ENCODE results near the gene TNS1.

TNS1 gene

GRCh38 chr2:217937446-217937845, 65.3 kb downstream of the TNS1 start:
- Mint-ChIP-seq H3K36me3 (no peaks in the 10 kb centered on the region), H3K4me3 (no peak overlapping the region), H3K9me3 (no peaks in the 10 kb centered on the region), H3K4me1 (peaks cover 6% of the 10 kb centered on the region), H3K27ac (no peak overlapping the region), H3K27me3 (peaks cover 52% of the 10 kb centered on the region)
- ATAC-seq = no peak

- Mint-ChIP-seq H3K4me3 (no peak overlapping the region), H3K27me3 (peaks cover 47% of the 10 kb centered on the region), H3K27ac (no peak overlapping the region), H3K9me3 (no peaks in the 10 kb centered on the region), H3K4me1 (peaks cover 6% of the 10 kb centered on the region), H3K36me3 (no peaks in the 10 kb centered on the region)
- ATAC-seq = no peak
Observed at GRCh38 chr2:217936952-217937351, 65.8 kb downstream of the TNS1 start.

DNA sequence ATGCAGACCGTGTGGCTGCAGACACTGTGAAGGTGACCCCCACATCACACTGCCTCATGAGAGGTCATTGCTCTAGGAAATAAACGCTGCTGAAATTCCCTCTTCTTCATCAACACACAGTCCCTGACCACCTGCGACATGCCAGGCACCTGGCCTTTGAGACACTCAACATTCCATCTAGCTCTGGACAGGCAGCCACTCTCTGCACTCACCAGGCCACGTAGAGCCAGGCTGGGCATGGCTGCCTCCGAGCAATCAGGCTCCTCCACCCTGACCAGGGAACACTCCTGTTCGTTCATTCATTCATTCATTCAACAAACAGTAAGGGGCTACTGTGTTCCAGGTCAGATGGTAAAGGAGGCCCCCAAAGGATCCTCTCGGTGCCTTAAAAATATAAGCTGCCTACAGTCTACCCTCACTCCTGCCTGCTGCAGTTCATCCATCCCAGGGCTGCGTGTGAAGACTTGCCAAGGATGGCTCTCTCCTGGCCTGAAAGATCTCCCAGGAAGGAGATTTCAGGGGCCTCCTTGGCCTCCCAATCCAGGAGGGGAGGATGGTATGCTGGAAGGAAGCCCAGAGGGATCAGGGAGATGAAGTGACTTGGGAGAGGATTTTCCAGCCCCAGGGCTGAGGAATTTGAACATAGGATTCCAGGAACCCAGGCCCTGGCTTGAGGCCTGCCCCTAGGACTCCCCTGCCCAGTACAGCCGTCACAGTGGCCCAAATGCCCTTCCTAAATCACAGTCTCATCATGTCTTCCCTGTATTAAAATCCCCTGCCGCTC, 66.7 kb downstream of the TNS1 start:
- ATAC-seq = no peak
- no peaks in the 10 kb centered on the region for H3K36me3 Mint-ChIP-seq
- H3K9me3 Mint-ChIP-seq = no peaks in the 10 kb centered on the region
- H3K4me1 Mint-ChIP-seq = peaks cover 6% of the 10 kb centered on the region
- no peak overlapping the region for H3K4me3 Mint-ChIP-seq
- H3K27ac Mint-ChIP-seq = no peak overlapping the region
- peaks cover 38% of the 10 kb centered on the region for H3K27me3 Mint-ChIP-seq

DNA sequence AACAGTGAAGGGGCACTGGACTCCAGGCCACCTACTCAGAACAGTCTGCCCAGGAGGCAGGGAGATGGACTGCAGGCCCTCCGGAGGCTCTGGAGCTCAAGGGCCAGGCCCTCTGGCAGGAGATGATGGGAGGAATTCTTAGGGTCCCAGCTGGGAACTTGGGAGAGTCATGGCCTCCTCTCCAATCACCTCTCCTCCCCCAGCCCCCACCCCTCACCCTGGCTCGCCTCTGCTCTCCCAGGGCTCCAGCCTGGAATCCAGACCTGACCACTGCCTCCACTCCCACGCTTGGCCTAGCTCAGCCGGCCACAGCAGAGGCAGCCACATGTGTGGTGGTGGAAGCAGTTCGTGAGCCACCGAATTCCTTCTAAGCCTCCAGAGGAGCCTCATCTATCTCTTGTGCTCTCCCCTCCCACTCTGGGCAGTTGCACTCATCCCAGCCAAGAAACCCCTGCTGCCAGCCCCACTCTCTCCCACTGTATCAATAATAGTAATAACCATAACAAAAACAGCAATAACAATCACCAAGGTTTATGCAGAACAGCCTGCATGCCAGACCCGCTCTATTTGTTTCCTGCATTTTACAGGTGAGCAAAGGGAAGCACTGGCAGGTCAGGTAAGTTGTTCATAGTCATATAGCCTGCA, 67.4 kb downstream of the TNS1 start:
- Mint-ChIP-seq H3K4me1 (peaks cover 6% of the 10 kb centered on the region), H3K36me3 (no peaks in the 10 kb centered on the region), H3K4me3 (no peak overlapping the region), H3K9me3 (no peaks in the 10 kb centered on the region), H3K27me3 (peaks cover 37% of the 10 kb centered on the region), H3K27ac (no peak overlapping the region)
- no peak for ATAC-seq

GRCh38 chr2:217934321-217935131, 68.3 kb downstream of the TNS1 start:
- peaks cover 41% of the 10 kb centered on the region for H3K27me3 Mint-ChIP-seq

DNA sequence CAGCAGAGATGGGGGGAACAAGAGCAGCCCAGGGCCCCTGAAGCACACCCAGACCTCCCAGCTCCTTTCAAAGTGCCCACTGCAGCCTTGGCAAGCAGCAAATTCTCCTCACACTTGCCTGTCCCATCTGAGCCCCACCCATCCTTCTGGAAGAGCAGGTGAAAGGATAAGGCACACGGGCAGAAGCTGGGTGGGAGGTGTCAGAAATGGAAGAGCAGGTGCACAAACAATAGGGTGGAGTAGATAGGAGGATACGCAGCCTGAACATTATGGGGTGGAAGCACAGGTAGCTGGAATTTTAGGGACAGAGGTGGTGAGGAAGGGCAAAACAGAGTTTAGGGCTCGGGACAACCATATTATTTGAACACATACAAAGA, 69.2 kb downstream of the TNS1 start:
- peaks cover 10% of the 10 kb centered on the region for H3K4me1 Mint-ChIP-seq
- H3K36me3 Mint-ChIP-seq = no peaks in the 10 kb centered on the region
- no peak for ATAC-seq
- H3K27ac Mint-ChIP-seq = no peak overlapping the region
- peaks cover 41% of the 10 kb centered on the region for H3K27me3 Mint-ChIP-seq
- H3K9me3 Mint-ChIP-seq = no peaks in the 10 kb centered on the region
- H3K4me3 Mint-ChIP-seq = no peak overlapping the region

More at GRCh38 chr2:217934321-217935131, 68.3 kb downstream of the TNS1 start:
- Mint-ChIP-seq H3K36me3 (no peaks in the 10 kb centered on the region), H3K27ac (no peak overlapping the region), H3K4me3 (no peak overlapping the region), H3K9me3 (no peaks in the 10 kb centered on the region), H3K4me1 (peaks cover 6% of the 10 kb centered on the region)
- ATAC-seq = no peak

DNA sequence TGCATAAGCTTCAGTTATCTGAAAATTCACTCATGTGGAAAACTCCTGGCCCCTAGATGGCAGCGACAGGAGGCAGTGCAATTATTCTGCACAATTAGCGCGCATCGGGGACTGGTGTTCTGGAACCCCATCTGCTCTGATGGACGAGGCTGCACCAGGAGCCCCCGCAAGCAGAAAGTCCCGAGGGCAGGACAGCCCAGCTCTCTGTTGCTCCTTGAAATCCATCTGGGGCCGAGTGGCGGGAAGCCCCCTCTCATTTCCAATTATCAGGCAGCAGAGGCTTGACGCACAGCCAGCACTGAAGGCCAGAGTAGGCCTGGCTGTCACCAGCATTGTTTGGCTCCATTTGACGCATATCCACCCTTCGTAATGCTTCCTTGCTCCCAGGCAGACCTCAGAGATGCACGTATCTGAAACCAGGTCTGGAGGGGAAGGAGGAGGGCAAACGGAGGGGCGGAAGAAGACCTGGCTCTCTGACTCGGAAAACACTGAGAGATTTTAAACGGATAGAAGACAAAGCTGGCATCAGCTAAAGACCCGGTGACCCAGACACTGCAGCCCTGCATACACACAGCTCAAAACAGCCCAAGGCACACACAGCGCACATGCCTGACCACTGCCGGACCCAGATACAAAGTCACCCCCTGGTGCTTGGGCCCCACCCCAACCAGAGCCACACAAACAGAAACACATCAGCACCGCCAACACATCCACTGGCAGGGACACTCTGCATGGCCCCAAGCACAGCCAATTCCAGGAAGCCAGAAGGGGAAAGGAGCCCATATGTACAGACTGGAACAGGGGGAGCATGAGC, 69.8 kb downstream of the TNS1 start:
- no peak overlapping the region for H3K27ac Mint-ChIP-seq
- peaks cover 14% of the 10 kb centered on the region for H3K4me1 Mint-ChIP-seq
- ATAC-seq = no peak
- H3K9me3 Mint-ChIP-seq = no peaks in the 10 kb centered on the region
- peaks cover 41% of the 10 kb centered on the region for H3K27me3 Mint-ChIP-seq
- H3K36me3 Mint-ChIP-seq = no peaks in the 10 kb centered on the region
- H3K4me3 Mint-ChIP-seq = no peak overlapping the region

DNA sequence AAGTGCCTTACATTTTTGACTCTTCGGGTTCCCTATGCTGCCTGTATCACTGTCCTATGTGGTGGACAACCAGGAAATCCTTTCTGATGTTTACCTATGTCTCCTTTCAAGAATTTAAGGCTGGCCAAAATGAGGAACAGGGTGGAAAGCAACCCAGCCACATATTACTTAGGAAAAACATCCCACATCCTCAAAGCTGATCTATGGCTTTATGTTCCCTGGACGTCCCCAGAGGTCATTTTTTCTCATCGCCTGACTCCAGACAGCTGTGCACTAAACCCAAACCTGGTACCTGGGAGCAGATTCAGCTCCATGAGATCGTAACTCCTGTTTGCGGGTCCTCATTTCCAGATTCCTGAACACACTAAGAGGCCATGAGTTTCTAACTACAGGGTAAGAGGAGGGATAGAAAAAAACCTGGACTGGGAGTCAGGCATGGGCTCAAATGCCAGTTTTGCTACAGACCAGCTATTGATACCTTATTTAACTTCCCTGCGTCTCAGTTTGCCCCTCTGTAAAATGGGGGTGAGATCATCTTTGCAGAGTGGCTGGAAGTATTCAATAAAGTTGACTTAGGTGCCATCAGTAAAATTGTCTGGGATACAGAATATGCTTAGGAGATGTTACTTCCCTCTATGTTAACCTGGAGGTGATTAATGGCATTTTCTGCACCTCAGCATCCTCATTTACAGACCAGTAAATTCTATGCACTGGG, 70.8 kb downstream of the TNS1 start:
- Mint-ChIP-seq H3K9me3 (no peaks in the 10 kb centered on the region), H3K27ac (no peak overlapping the region), H3K27me3 (peaks cover 41% of the 10 kb centered on the region), H3K36me3 (no peaks in the 10 kb centered on the region), H3K4me3 (no peak overlapping the region), H3K4me1 (peaks cover 14% of the 10 kb centered on the region)
- ATAC-seq = no peak

GRCh38 chr2:217930761-217931563, 71.8 kb downstream of the TNS1 start:
- Mint-ChIP-seq H3K27ac (no peak overlapping the region), H3K4me3 (no peak overlapping the region), H3K36me3 (no peaks in the 10 kb centered on the region), H3K27me3 (peaks cover 40% of the 10 kb centered on the region), H3K4me1 (peaks cover 14% of the 10 kb centered on the region), H3K9me3 (no peaks in the 10 kb centered on the region)
- no peak for ATAC-seq

DNA sequence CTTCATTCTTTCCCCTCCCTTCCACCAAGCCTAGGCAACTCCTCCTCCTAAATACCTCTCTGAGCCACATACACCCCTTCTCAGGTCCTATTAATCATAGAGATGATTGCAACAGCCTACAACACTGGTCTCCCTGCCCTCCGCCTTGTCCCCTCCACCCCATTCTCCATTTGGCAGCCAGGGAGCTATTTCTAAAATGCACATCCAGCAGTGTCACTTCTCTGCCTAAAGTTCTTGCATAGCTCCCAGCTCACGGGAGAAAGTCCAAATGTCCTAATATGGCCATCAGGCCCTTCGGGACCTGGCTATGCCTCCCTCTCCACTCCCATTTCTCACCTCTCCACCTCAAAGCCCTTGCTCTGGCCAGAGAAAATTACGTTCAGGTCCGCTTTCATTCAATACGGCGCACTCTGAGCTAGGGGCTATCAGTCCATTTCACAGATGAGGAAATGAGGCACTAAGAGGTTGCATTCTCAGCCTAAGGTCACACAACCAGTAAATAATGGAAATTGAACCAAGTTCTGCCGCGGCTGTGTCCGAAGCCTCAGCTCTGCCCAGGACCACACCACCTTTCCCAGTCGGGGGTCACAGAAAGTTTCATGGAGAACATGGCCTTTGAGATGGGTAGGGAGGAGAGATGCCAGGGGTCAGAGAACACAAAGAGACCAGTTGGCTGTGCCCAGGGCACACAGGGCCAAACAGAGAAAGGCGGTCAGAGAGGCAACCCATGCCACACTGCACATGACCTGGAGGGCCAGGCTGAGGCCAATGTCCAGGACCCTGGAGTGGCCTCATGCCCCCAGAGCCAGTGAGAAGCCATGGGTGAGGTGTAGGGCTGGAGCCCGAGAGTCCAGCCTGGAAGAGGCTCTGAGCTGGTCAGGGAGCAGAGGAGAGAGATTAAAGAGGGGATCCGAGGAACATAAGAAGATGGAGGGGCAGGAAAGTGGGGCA, 72.8 kb downstream of the TNS1 start:
- Mint-ChIP-seq H3K4me3 (no peak overlapping the region), H3K36me3 (no peaks in the 10 kb centered on the region), H3K4me1 (peaks cover 14% of the 10 kb centered on the region), H3K27me3 (peaks cover 33% of the 10 kb centered on the region), H3K9me3 (no peaks in the 10 kb centered on the region), H3K27ac (no peak overlapping the region)
- ATAC-seq = no peak

- no peak overlapping the region for H3K4me3 Mint-ChIP-seq
- H3K4me1 Mint-ChIP-seq = peaks cover 10% of the 10 kb centered on the region
- no peaks in the 10 kb centered on the region for H3K9me3 Mint-ChIP-seq
- no peak for ATAC-seq
- peaks cover 30% of the 10 kb centered on the region for H3K27me3 Mint-ChIP-seq
- H3K27ac Mint-ChIP-seq = no peak overlapping the region
- H3K36me3 Mint-ChIP-seq = no peaks in the 10 kb centered on the region
Observed at GRCh38 chr2:217929272-217929671, 73.5 kb downstream of the TNS1 start.

GRCh38 chr2:217928324-217929181, 74.2 kb downstream of the TNS1 start:
- ATAC-seq = peak; percentile 12
- Mint-ChIP-seq H3K4me3 (no peak overlapping the region), H3K27me3 (peaks cover 23% of the 10 kb centered on the region), H3K9me3 (no peaks in the 10 kb centered on the region), H3K36me3 (no peaks in the 10 kb centered on the region), H3K4me1 (peaks cover 8% of the 10 kb centered on the region), H3K27ac (no peak overlapping the region)
